DLD1 (cell line): Measurements from ENCODE around the gene ABTB1.

ENCODE experiments used
- in situ Hi-C: cut with HindIII; loops from 2 replicates; pipeline ENCODE4 v1.10.0; 2017; ENCODE audit warnings: low sequenced_read_pairs

ABTB1 gene

GRCh38 chr3:127647166-127647844, 25.4 kb upstream of the ABTB1 start:
- in situ Hi-C loops = no loop called here

GRCh38 chr3:127647845-127648204, 24.9 kb upstream of the ABTB1 start:
- in situ Hi-C loops = no loop called here

GRCh38 chr3:127650236-127650635, 22.5 kb upstream of the ABTB1 start:
- in situ Hi-C loops = loop anchor here (25.0 kb wide), 1 partner anchor 312 kb away; no protein-coding TSS in a partner anchor

- in situ Hi-C loops = loop anchor here (25.0 kb wide), 1 partner anchor 311 kb away; no protein-coding TSS in a partner anchor
These were observed 21.1 kb upstream of the ABTB1 start for GRCh38 chr3:127651516-127652172.

- in situ Hi-C loops = loop anchor here (25.0 kb wide), 1 partner anchor 310 kb away; no protein-coding TSS in a partner anchor
These were observed 20.3 kb upstream of the ABTB1 start for GRCh38 chr3:127652246-127652995.

- in situ Hi-C loops = loop anchor here (25.0 kb wide), 1 partner anchor 308 kb away; no protein-coding TSS in a partner anchor
These were observed 18.4 kb upstream of the ABTB1 start for GRCh38 chr3:127654374-127654773.

- in situ Hi-C loops = loop anchor here (25.0 kb wide), 1 partner anchor 307 kb away; no protein-coding TSS in a partner anchor
These were observed 17.8 kb upstream of the ABTB1 start for GRCh38 chr3:127654993-127655392.

- in situ Hi-C loops = loop anchor here (25.0 kb wide), 1 partner anchor 307 kb away; no protein-coding TSS in a partner anchor
These were observed 17.1 kb upstream of the ABTB1 start for GRCh38 chr3:127655641-127656040.

- in situ Hi-C loops = loop anchor here (25.0 kb wide), 1 partner anchor 305 kb away; no protein-coding TSS in a partner anchor
These were observed 15.8 kb upstream of the ABTB1 start for GRCh38 chr3:127656906-127657305.

- in situ Hi-C loops = loop anchor here (25.0 kb wide), 1 partner anchor 304 kb away; no protein-coding TSS in a partner anchor
These were observed 14.5 kb upstream of the ABTB1 start for GRCh38 chr3:127658234-127658633.

- in situ Hi-C loops = loop anchor here (25.0 kb wide), 1 partner anchor 302 kb away; no protein-coding TSS in a partner anchor
These were observed 12.0 kb upstream of the ABTB1 start for GRCh38 chr3:127660621-127661251.

- in situ Hi-C loops = loop anchor here (25.0 kb wide), 1 partner anchor 301 kb away; no protein-coding TSS in a partner anchor
These were observed 11.2 kb upstream of the ABTB1 start for GRCh38 chr3:127661600-127661999.

- in situ Hi-C loops = loop anchor here (25.0 kb wide), 1 partner anchor 300 kb away; no protein-coding TSS in a partner anchor
These were observed 10.7 kb upstream of the ABTB1 start for GRCh38 chr3:127662001-127662469.

- in situ Hi-C loops = loop anchor here (25.0 kb wide), 1 partner anchor 299 kb away; no protein-coding TSS in a partner anchor
These were observed 9.6 kb upstream of the ABTB1 start for GRCh38 chr3:127663151-127663550.

GRCh38 chr3:127665165-127665564, 7.6 kb upstream of the ABTB1 start:
- in situ Hi-C loops = loop anchor here (25.0 kb wide), 1 partner anchor 297 kb away; no protein-coding TSS in a partner anchor

- in situ Hi-C loops = loop anchor here (25.0 kb wide), 1 partner anchor 297 kb away; no protein-coding TSS in a partner anchor
These were observed 7.2 kb upstream of the ABTB1 start for GRCh38 chr3:127665586-127665985.

- in situ Hi-C loops = loop anchor here (25.0 kb wide), 1 partner anchor 296 kb away; no protein-coding TSS in a partner anchor
These were observed 6.1 kb upstream of the ABTB1 start for GRCh38 chr3:127666676-127667075.

- in situ Hi-C loops = loop anchor here (25.0 kb wide), 1 partner anchor 295 kb away; no protein-coding TSS in a partner anchor
These were observed 5.6 kb upstream of the ABTB1 start for GRCh38 chr3:127667119-127667681.

- in situ Hi-C loops = loop anchor here (25.0 kb wide), 1 partner anchor 293 kb away; no protein-coding TSS in a partner anchor
These were observed 3.8 kb upstream of the ABTB1 start for GRCh38 chr3:127668906-127669305.
